ENCODE data around the gene CERS5. TPM values are rescaled to one million over a fixed set of nuclear protein-coding genes. Genes with fewer than 3 reads are reported as not detected.

Gene CERS5
- total RNA-seq, 2 experiments from 2014 or later, result 33.9 to 39.5 TPM

- POLR2A ChIA-PET, result interaction anchor here (0.6 to 3.4 kb wide), 19 partner anchors 8 to 300 kb away, joined by 3 to 26 read pairs (median 4); partner anchors contain the start of genes CERS5, GPD1, LIMA1 and RACGAP1
- H3K4me3 Mint-ChIP-seq, result peak overlapping the region; percentile 95
- CTCF ChIA-PET, result interaction anchor here (0.8 to 5.9 kb wide), 35 partner anchors 10 to 202 kb away, joined by 3 to 57 read pairs (median 10); partner anchors contain the start of genes CERS5, GPD1, LIMA1 and SMARCD1
- TF ChIP-seq, protein P1, sequence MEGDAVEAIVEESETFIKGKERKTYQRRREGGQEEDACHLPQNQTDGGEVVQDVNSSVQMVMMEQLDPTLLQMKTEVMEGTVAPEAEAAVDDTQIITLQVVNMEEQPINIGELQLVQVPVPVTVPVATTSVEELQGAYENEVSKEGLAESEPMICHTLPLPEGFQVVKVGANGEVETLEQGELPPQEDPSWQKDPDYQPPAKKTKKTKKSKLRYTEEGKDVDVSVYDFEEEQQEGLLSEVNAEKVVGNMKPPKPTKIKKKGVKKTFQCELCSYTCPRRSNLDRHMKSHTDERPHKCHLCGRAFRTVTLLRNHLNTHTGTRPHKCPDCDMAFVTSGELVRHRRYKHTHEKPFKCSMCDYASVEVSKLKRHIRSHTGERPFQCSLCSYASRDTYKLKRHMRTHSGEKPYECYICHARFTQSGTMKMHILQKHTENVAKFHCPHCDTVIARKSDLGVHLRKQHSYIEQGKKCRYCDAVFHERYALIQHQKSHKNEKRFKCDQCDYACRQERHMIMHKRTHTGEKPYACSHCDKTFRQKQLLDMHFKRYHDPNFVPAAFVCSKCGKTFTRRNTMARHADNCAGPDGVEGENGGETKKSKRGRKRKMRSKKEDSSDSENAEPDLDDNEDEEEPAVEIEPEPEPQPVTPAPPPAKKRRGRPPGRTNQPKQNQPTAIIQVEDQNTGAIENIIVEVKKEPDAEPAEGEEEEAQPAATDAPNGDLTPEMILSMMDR (IDR thresholded peaks at IDR 0.05), result no peak
- intact Hi-C loops (cut with micrococcal nuclease), result loop anchor here (10.0 kb wide), 1 partner anchor 202 kb away; no protein-coding TSS in a partner anchor
- no peak for ATAC-seq
- peaks cover 12% of the 10 kb centered on the region for H3K36me3 Mint-ChIP-seq (ENCODE audit: low read depth)
- no peaks in the 10 kb centered on the region for H3K9me3 Mint-ChIP-seq
- no peak for DNase-seq
- H3K27ac Mint-ChIP-seq, result peak overlapping the region; percentile 94
- H3K27me3 Mint-ChIP-seq, result no peaks in the 10 kb centered on the region
- peaks cover 37% of the 10 kb centered on the region for H3K4me1 Mint-ChIP-seq (ENCODE audit: low read depth)
Measured at GRCh38 chr12:50112456-50113218, 54.5 kb downstream of the CERS5 start.

DNA sequence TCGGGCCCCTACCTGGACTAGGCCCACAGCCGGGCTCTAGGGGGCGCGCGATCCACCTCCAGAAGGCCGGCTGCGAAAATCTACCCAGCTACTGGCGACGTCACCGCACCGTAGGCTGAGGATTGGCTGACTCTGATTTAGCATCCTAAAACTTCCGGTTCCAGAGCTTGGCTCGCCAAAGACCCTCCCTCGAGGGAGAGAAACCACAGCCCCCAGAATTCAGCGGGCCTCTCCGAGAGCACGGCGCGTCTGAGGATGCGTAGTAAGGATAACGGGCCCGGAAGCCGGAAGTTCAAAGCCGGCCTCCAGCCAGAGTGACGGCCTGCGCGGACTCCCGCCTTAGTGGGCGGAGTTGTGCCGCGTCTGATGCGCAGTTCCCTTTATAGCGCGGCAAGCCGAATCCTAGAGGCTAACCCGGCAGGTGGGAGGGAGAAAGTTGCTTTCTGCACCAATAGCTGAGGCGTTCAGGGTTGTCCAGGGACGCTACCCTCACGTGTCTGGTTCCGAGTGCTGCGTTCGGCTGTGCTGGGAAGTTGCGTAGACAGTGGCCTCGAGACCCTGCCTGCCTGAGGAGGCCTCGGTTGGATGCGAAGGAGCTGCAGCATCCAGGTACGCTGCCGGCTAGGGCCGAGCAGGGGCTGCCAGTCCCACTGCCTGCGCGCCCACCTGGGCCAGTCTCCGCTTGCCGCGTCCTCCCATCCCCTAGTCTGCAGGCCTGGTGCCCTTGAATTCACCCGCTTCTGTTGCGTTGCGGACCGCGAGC lies 55.3 kb downstream of the CERS5 start, which contains the start of gene COX14:
Gene COX14 (plus strand): TSS at position 544 of the 763 bp plus-strand sequence. CDS start 7,808 bp downstream, outside the sequence.
- TF ChIP-seq, protein P1 (IDR thresholded peaks at IDR 0.05), result peak; percentile 84
- DNase-seq, result peak; percentile 100
- POLR2A ChIA-PET, result interaction anchor here (0.6 to 3.4 kb wide), 22 partner anchors 9 to 873 kb away, joined by 3 to 26 read pairs (median 4); partner anchors contain the start of genes CERS5, LIMA1, RACGAP1 and SMARCD1

DNA sequence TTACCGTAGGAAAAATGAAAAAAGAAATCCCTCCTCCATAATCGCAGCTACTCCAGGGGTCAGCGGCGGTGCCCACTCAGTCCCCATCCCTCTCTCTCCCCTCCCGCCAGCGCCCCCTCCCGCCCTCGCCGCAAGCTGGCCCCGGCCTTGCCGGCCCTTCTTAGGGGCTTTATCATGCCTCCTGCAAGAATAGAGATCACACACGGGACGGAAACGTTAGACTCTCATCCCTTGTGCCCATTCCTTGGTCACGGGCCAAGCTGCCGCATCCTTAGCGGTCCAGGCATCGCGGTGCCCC lies 55.8 kb downstream of the CERS5 start:
- TF ChIP-seq, protein P1 (IDR thresholded peaks at IDR 0.05), result no peak
- CTCF ChIA-PET, result interaction anchor here (0.7 to 5.9 kb wide), 60 partner anchors 11 to 291 kb away, joined by 3 to 57 read pairs (median 6); partner anchors contain the start of genes CERS5, GPD1, LIMA1 and SMARCD1
- Mint-ChIP-seq H3K27ac (peak overlapping the region; percentile 83), H3K4me1 (ENCODE audit: low read depth) (peaks cover 30% of the 10 kb centered on the region), H3K9me3 (no peaks in the 10 kb centered on the region), H3K36me3 (ENCODE audit: low read depth) (peaks cover 8% of the 10 kb centered on the region), H3K27me3 (no peaks in the 10 kb centered on the region), H3K4me3 (peak overlapping the region; percentile 95)
- POLR2A ChIA-PET, result interaction anchor here (0.6 to 3.4 kb wide), 13 partner anchors 13 to 872 kb away, joined by 3 to 26 read pairs (median 6); partner anchors contain the start of genes CERS5, LIMA1, RACGAP1 and SMARCD1
- no peak for ATAC-seq
- intact Hi-C loops (cut with micrococcal nuclease), result loop anchor here (10.0 kb wide), 1 partner anchor 203 kb away; no protein-coding TSS in a partner anchor
- no peak for DNase-seq

More for the DNA sequence above, 55.3 kb downstream of the CERS5 start, which contains the start of gene COX14:
- peak within 1 kb of the TSS; percentile 94 for H3K27ac Mint-ChIP-seq
- CTCF ChIA-PET, result interaction anchor here (0.7 to 5.9 kb wide), 60 partner anchors 11 to 291 kb away, joined by 3 to 57 read pairs (median 7); partner anchors contain the start of genes CERS5, GPD1, LIMA1 and SMARCD1
- H3K27me3 Mint-ChIP-seq, result no peaks in the 10 kb centered on the region
- peaks cover 12% of the 10 kb centered on the region for H3K36me3 Mint-ChIP-seq (ENCODE audit: low read depth)
- intact Hi-C loops (cut with micrococcal nuclease), result loop anchor here (10.0 kb wide), 1 partner anchor 203 kb away; no protein-coding TSS in a partner anchor
- no peaks in the 10 kb centered on the region for H3K9me3 Mint-ChIP-seq
- ATAC-seq, result peak; percentile 88
- peak within 1 kb of the TSS; percentile 95 for H3K4me3 Mint-ChIP-seq
- H3K4me1 Mint-ChIP-seq (ENCODE audit: low read depth), result peaks cover 34% of the 10 kb centered on the region

DNA sequence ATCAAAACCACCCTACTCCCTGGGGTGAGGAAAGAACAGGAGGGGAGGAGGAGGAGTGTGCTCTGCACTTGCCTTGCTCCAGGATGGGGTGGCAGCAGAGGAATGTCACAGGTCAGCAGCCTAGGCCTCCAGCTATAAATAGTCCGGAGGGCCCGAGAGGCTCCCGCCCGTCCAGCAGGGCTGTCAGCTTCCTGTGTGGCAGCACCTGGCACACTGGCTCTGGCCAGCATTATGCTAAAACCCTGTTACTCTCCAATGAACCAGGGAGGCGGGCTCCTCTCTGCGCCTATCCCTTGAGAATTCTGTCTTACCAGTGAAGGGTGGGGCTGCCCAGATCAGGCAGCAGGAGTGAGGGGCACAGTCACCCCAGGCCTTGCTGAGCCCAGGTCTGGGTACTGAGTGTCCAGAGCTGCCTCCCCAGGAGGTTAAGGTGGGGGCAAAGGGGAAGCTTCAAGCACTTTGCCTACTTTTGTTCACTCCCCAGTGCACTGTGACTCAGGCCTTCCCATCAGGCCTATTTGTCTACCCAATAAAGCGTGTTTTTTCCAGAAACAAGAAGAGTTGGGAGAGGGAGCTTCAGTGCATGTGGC lies 56.3 kb downstream of the CERS5 start:
- Mint-ChIP-seq H3K4me3 (peak overlapping the region; percentile 95), H3K27ac (peak overlapping the region; percentile 83), H3K9me3 (no peaks in the 10 kb centered on the region), H3K36me3 (ENCODE audit: low read depth) (peaks cover 7% of the 10 kb centered on the region), H3K4me1 (ENCODE audit: low read depth) (peaks cover 26% of the 10 kb centered on the region), H3K27me3 (no peaks in the 10 kb centered on the region)
- no peak for DNase-seq
- POLR2A ChIA-PET, result interaction anchor here (0.6 to 3.4 kb wide), 10 partner anchors 13 to 872 kb away, joined by 3 to 26 read pairs (median 6); partner anchors contain the start of genes LIMA1 and SMARCD1
- CTCF ChIA-PET, result interaction anchor here (0.7 to 5.9 kb wide), 56 partner anchors 10 to 330 kb away, joined by 3 to 57 read pairs (median 7); partner anchors contain the start of genes CERS5, GPD1, LIMA1 and SMARCD1
- intact Hi-C loops (cut with micrococcal nuclease), result loop anchor here (10.0 kb wide), 1 partner anchor 204 kb away; no protein-coding TSS in a partner anchor
- TF ChIP-seq, protein P1 (IDR thresholded peaks at IDR 0.05), result no peak
- ATAC-seq, result no peak
